PFSK-1 (cell line): Measurements from ENCODE around the gene ENDOD1.

Experiments
- FOXP2 ChIP-seq: optimal IDR thresholded peaks from 2 replicates; pipeline ENCODE3; 2011; ENCODE audit warnings: borderline replicate concordance, control low read depth, inconsistent platforms; ENCODE audit not compliant: insufficient read depth; ENCODE audit errors: extremely low read length, extremely low read depth
- POLR2AphosphoS5 ChIP-seq: IDR thresholded peaks from 2 replicates; pipeline ENCODE4 v1.6.1; 2012; ENCODE audit warnings: low read depth, mild to moderate bottlenecking, control low read depth, low read length, moderate library complexity
- REST ChIP-seq, 2 experiments: IDR thresholded peaks; 2 replicates each; pipeline versions ENCODE4 v1.6.1 to v1.8.0; 2011 to 2012; ENCODE audit warnings: low read depth in 2 of 2, low read length in 2 of 2, control low read depth in 1 of 2, inconsistent platforms in 1 of 2, mild to moderate bottlenecking in 1 of 2, moderate library complexity in 1 of 2; ENCODE audit not compliant: insufficient read depth in 1 of 2
- SIN3A ChIP-seq: IDR thresholded peaks from 2 replicates; pipeline ENCODE4 v1.6.1; 2012; ENCODE audit warnings: mild to moderate bottlenecking, low read length, moderate library complexity, borderline replicate concordance; ENCODE audit not compliant: insufficient read depth
- TAF1 ChIP-seq: IDR thresholded peaks from 2 replicates; pipeline ENCODE4 v1.6.1; 2012; ENCODE audit warnings: low read length, control low read depth, borderline replicate concordance; ENCODE audit not compliant: insufficient read depth

GRCh38 chr11:95085117-95085816 lies 4.4 kb upstream of the ENDOD1 start:
- TF ChIP-seq SIN3A (no peak), REST (IDR thresholded peaks at IDR 0.05; ENCODE audit: insufficient read depth in 1 of 2, low read depth in 2 of 2, low read length in 2 of 2) (no peak), TAF1 (no peak), POLR2AphosphoS5 (no peak), FOXP2 (no peak)
